BJ (cell line): ENCODE data around the gene MDM4. TPM values are rescaled to one million over a fixed set of nuclear protein-coding genes. Genes with fewer than 3 reads are reported as not detected.
"Not testable (repeated sequence)": the region's sequence is repeated elsewhere in the genome, so short reads cannot be mapped to it uniquely, and the experiment has no call there.

Experiments
- CTCF ChIA-PET: fragments of 350-600 bp; formaldehyde crosslinking; extraction: SDS; loops from one replicate; lab custom pipeline; 2021; ENCODE audit warnings: antibody characterized with exemption, inconsistent platforms; lab: Yijun Ruan, JAX
- POLR2A ChIA-PET: fragments of 300-600 bp; sonication (Branson Sonifier 250); formaldehyde crosslinking; extraction: SDS; loops from one replicate; lab custom pipeline; 2021; ENCODE audit warnings: antibody characterized with exemption; lab: Charles Lee
- DNase-seq: peaks from one replicate; pipeline ENCODE4 v3.0.0-alpha.2; 2011; ENCODE audit warnings: low read depth
- H3K27me3 ChIP-seq: 2 replicates; pipeline ENCODE4 v1.6.0; 2011; ENCODE audit warnings: low read length; ENCODE audit not compliant: control insufficient read depth, insufficient read depth
- H3K36me3 ChIP-seq: 2 replicates; pipeline ENCODE4 v1.5.1; 2011; ENCODE audit warnings: low read length; ENCODE audit not compliant: control insufficient read depth, insufficient read depth
- H3K4me3 ChIP-seq: 2 replicates; pipeline ENCODE4 v1.5.1; 2011; ENCODE audit warnings: low read depth, mild to moderate bottlenecking, control low read depth, low read length
- polyA plus RNA-seq: library from polyadenylated mRNA; depleted of rRNA; stranded (reverse); fragments of >200 nt; gene quantifications from 2 replicates; pipeline ENCODE4 v1.2.3, GENCODE V29; 2011
- TF ChIP-seq, protein P1 (sequence below): IDR thresholded peaks from 2 replicates; pipeline ENCODE4 v1.5.1; 2011; ENCODE audit warnings: low read depth, mild to moderate bottlenecking, control low read depth, inconsistent platforms, low read length, moderate library complexity; ENCODE audit not compliant: insufficient read depth

MDM4 gene
- polyA plus RNA-seq, 1 experiment, result 7.4 TPM

DNA sequence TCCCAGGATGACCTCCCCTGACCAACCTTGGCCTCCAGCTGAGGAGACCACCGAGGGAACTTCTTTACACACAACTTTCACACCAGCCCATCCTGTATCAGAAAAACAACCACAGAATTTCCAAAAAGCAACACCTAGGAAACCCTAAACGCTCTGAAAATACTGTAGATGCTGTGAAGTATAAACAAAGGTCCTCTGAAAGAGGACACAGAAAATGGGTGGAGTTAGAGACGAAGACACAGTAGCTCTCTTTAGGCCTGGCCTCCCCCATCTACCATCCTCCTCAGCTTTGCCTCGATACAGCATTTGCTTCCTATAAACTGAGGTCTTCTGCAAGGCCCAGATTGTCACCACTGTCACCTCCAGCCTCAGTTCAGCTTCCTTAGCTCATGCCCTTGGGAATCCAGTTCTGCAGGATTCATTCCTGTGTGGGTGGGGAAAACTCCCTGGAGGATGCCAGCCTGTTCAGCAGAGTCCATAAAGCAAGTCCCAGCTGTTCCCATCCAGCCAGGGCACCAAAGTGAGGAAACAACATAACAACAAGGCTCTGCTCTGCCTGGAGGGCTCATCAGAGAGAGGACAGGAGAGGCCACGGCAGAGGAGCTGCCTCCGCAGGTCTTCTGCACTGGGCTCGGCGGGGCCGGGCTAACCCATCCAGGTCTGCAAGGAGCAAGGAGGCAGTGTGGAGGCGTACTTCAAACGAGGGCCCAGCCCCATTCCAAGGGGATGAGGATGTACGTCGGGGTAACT lies 36.6 kb upstream of the MDM4 start:
- ChIA-PET POLR2A (no interaction called here), CTCF (interaction anchor here (1.0 to 3.8 kb wide), 5 partner anchors 9 to 33 kb away, joined by 3 to 17 read pairs (median 5); partner anchors contain the start of gene PIK3C2B)
- TF ChIP-seq, protein P1, sequence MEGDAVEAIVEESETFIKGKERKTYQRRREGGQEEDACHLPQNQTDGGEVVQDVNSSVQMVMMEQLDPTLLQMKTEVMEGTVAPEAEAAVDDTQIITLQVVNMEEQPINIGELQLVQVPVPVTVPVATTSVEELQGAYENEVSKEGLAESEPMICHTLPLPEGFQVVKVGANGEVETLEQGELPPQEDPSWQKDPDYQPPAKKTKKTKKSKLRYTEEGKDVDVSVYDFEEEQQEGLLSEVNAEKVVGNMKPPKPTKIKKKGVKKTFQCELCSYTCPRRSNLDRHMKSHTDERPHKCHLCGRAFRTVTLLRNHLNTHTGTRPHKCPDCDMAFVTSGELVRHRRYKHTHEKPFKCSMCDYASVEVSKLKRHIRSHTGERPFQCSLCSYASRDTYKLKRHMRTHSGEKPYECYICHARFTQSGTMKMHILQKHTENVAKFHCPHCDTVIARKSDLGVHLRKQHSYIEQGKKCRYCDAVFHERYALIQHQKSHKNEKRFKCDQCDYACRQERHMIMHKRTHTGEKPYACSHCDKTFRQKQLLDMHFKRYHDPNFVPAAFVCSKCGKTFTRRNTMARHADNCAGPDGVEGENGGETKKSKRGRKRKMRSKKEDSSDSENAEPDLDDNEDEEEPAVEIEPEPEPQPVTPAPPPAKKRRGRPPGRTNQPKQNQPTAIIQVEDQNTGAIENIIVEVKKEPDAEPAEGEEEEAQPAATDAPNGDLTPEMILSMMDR, result no peak
- DNase-seq, result no peak
- no peak overlapping the region for H3K4me3 ChIP-seq
- no peaks in the 10 kb centered on the region for H3K36me3 ChIP-seq
- H3K27me3 ChIP-seq, result no peaks in the 10 kb centered on the region; the same call in 1 of the 2 replicates

- no peaks in the 10 kb centered on the region for H3K36me3 ChIP-seq
- DNase-seq, result no peak
- TF ChIP-seq, protein P1, result no peak
- no peak overlapping the region for H3K4me3 ChIP-seq
- ChIA-PET CTCF (interaction anchor here (1.4 kb wide), 1 partner anchor 34 kb away, joined by 4 read pairs; no protein-coding TSS in a partner anchor), POLR2A (no interaction called here)
- H3K27me3 ChIP-seq, result no peaks in the 10 kb centered on the region
Observed at GRCh38 chr1:204480515-204480914, 35.7 kb upstream of the MDM4 start.

- TF ChIP-seq, protein P1, result no peak
- CTCF ChIA-PET, result no interaction called here
Observed at GRCh38 chr1:204483791-204484190, 32.4 kb upstream of the MDM4 start.

GRCh38 chr1:204486513-204487255 lies 29.5 kb upstream of the MDM4 start:
- CTCF ChIA-PET, result interaction anchor here (1.2 to 2.6 kb wide), 7 partner anchors 8 to 55 kb away, joined by 3 to 12 read pairs (median 5); no protein-coding TSS in a partner anchor
- H3K36me3 ChIP-seq, H3K4me3 ChIP-seq, POLR2A ChIA-PET, DNase-seq, H3K27me3 ChIP-seq: not testable (repeated sequence)

More at GRCh38 chr1:204483791-204484190, 32.4 kb upstream of the MDM4 start:
- no peak overlapping the region for H3K4me3 ChIP-seq
- H3K36me3 ChIP-seq, result no peaks in the 10 kb centered on the region
- peaks cover 1% of the 10 kb centered on the region; the same call in 1 of the 2 replicates for H3K27me3 ChIP-seq
- POLR2A ChIA-PET, result interaction anchor here (0.7 kb wide), 1 partner anchor 78 kb away, joined by 3 read pairs; no protein-coding TSS in a partner anchor
- DNase-seq, result no peak

- TF ChIP-seq, protein P1, result no peak
- peaks cover 1% of the 10 kb centered on the region for H3K27me3 ChIP-seq
- H3K4me3 ChIP-seq, result no peak overlapping the region
- ChIA-PET CTCF (interaction anchor here (0.8 to 2.6 kb wide), 7 partner anchors 9 to 78 kb away, joined by 3 to 12 read pairs (median 4); no protein-coding TSS in a partner anchor), POLR2A (no interaction called here)
- H3K36me3 ChIP-seq, result no peaks in the 10 kb centered on the region
- no peak for DNase-seq
Observed at GRCh38 chr1:204487256-204487615, 29.0 kb upstream of the MDM4 start.
